Liver (tissue), 9 donors: ENCODE data around the gene ZNF532. TPM values are rescaled to one million over a fixed set of nuclear protein-coding genes. Genes with fewer than 3 reads are reported as not detected.

Experiments used
- DNase-seq: peaks from one replicate; pipeline ENCODE4 v3.0.0-alpha.2; 2017; ENCODE audit warnings: low spot score
- H3K27ac ChIP-seq, 2 donors: one replicate each; pipeline ENCODE4 v1.7.0; 2013; ENCODE audit warnings: inconsistent platforms in 2 of 2, low read length in 2 of 2, control low read depth in 1 of 2, low read depth in 1 of 2, mild to moderate bottlenecking in 1 of 2
- H3K27me3 ChIP-seq, 4 donors: one replicate each; pipeline versions ENCODE4 v1.6.1 to v1.7.0; 2013; ENCODE audit warnings: low read length in 3 of 4, inconsistent platforms in 1 of 4, mild to moderate bottlenecking in 1 of 4, moderate library complexity in 1 of 4; ENCODE audit not compliant: control insufficient read depth in 4 of 4, insufficient read depth in 4 of 4
- H3K36me3 ChIP-seq, 4 donors: one replicate each; pipeline versions ENCODE4 v1.6.1 to v1.7.0; 2013; ENCODE audit warnings: low read length in 3 of 4, mild to moderate bottlenecking in 3 of 4, low read depth in 1 of 4, moderate library complexity in 1 of 4; ENCODE audit not compliant: control insufficient read depth in 4 of 4, insufficient read depth in 3 of 4
- H3K4me1 ChIP-seq, 4 donors: one replicate each; pipeline versions ENCODE4 v1.6.1 to v1.7.0; 2013; ENCODE audit warnings: low read length in 3 of 4, mild to moderate bottlenecking in 3 of 4, moderate library complexity in 1 of 4; ENCODE audit not compliant: control insufficient read depth in 4 of 4, insufficient read depth in 4 of 4
- H3K4me3 ChIP-seq, 3 donors: one replicate each; pipeline versions ENCODE4 v1.6.1 to v1.7.0; 2013; ENCODE audit warnings: low read length in 3 of 3, control low read depth in 1 of 3, low read depth in 1 of 3, mild to moderate bottlenecking in 1 of 3
- H3K9ac ChIP-seq, 2 donors: one replicate each; pipeline ENCODE4 v1.7.0; 2013; ENCODE audit warnings: low read length in 2 of 2, mild to moderate bottlenecking in 2 of 2, moderate library complexity in 2 of 2, control low read depth in 1 of 2, low read depth in 1 of 2
- H3K9me3 ChIP-seq, 4 donors: one replicate each; pipeline versions ENCODE4 v1.6.1 to v1.7.0; 2013; ENCODE audit warnings: low read length in 3 of 4; ENCODE audit not compliant: control insufficient read depth in 4 of 4
- ATF3 ChIP-seq: IDR thresholded peaks from 2 replicates; pipeline ENCODE4 v1.6.1; 2016; ENCODE audit warnings: antibody characterized with exemption
- CTCF ChIP-seq: fragments of 150-350 bp; IDR thresholded peaks from 2 replicates; pipeline ENCODE4 v1.5.1; 2017; ENCODE audit warnings: improper control_type of control experiment, low read depth, low read length; ENCODE audit not compliant: missing input control
- EGR1 ChIP-seq, 2 donors: IDR thresholded peaks; 2 replicates each; pipeline ENCODE4 v1.6.1; 2016 to 2018; ENCODE audit warnings: antibody characterized with exemption in 2 of 2, low read depth in 2 of 2
- FOXA1 ChIP-seq: IDR thresholded peaks from 2 replicates; pipeline ENCODE4 v1.6.1; 2016; ENCODE audit warnings: antibody characterized with exemption
- FOXA2 ChIP-seq: IDR thresholded peaks from 2 replicates; pipeline ENCODE4 v1.6.1; 2016; ENCODE audit warnings: antibody characterized with exemption
- GABPA ChIP-seq, 2 donors: IDR thresholded peaks in 1 of 2; conservative IDR thresholded peaks in 1 of 2; 2 replicates each; pipeline ENCODE4 v1.6.1; 2016; ENCODE audit warnings: antibody characterized with exemption in 2 of 2, mild to moderate bottlenecking in 1 of 2, moderate library complexity in 1 of 2
- HNF4A ChIP-seq, 2 donors: conservative IDR thresholded peaks; 2 replicates each; pipeline ENCODE4 v1.6.1; 2016; ENCODE audit warnings: antibody characterized with exemption in 2 of 2, mild to moderate bottlenecking in 2 of 2
- HNF4G ChIP-seq: IDR thresholded peaks from 2 replicates; pipeline ENCODE4 v1.6.1; 2016; ENCODE audit warnings: antibody characterized with exemption
- JUND ChIP-seq, 2 donors: IDR thresholded peaks; 2 replicates each; pipeline ENCODE4 v1.6.1; 2016; ENCODE audit warnings: antibody characterized with exemption in 2 of 2
- MAX ChIP-seq: IDR thresholded peaks from 2 replicates; pipeline ENCODE4 v1.6.1; 2016; ENCODE audit warnings: antibody characterized with exemption
- NR2F2 ChIP-seq: IDR thresholded peaks from 2 replicates; pipeline ENCODE4 v1.6.1; 2016; ENCODE audit warnings: antibody characterized with exemption
- RAD21 ChIP-seq, 2 donors: IDR thresholded peaks; 2 replicates each; pipeline ENCODE4 v1.6.1; 2016; ENCODE audit warnings: antibody characterized with exemption in 2 of 2, mild to moderate bottlenecking in 2 of 2
- REST ChIP-seq: IDR thresholded peaks from 2 replicates; pipeline ENCODE4 v1.6.1; 2016; ENCODE audit warnings: antibody characterized with exemption, mild to moderate bottlenecking
- RXRA ChIP-seq, 2 donors: IDR thresholded peaks; 2 replicates each; pipeline ENCODE4 v1.6.1; 2017 to 2018; ENCODE audit warnings: antibody characterized with exemption in 2 of 2, mild to moderate bottlenecking in 1 of 2
- SP1 ChIP-seq: IDR thresholded peaks from 2 replicates; pipeline ENCODE4 v1.6.1; 2018; ENCODE audit warnings: antibody characterized with exemption, mild to moderate bottlenecking
- TAF1 ChIP-seq: conservative IDR thresholded peaks from 2 replicates; pipeline ENCODE4 v1.6.1; 2016; ENCODE audit warnings: antibody characterized with exemption, mild to moderate bottlenecking
- YY1 ChIP-seq: IDR thresholded peaks from 2 replicates; pipeline ENCODE4 v1.6.1; 2016; ENCODE audit warnings: antibody characterized with exemption, mild to moderate bottlenecking
- ZBTB33 ChIP-seq: IDR thresholded peaks from 2 replicates; pipeline ENCODE4 v1.6.1; 2016; ENCODE audit warnings: antibody characterized with exemption
- WGBS: extraction: QIAGEN DNeasy Blood & Tissue Kit; methylation state at CpG from one replicate; pipeline ENCODE4 v1.1.7; 2013; 5-methylcytosine and 5-hydroxymethylcytosine counted together
- polyA plus RNA-seq, 2 donors: library from polyadenylated mRNA; stranded (reverse) in 1 of 2; unstranded in 1 of 2; fragments of 200-250 nt in 1 of 2; fragments of >200 nt in 1 of 2; fragmentation: Nextera tagmentation in 1 of 2; extraction: Ambion mirVana in 1 of 2; gene quantifications; one replicate each; pipeline versions ENCODE4 v1.2.1 to v1.2.3, GENCODE V29; 2013 to 2015
- total RNA-seq, 2 donors: library from RNA; depleted of rRNA; stranded (reverse); fragments of >200 nt; gene quantifications; one replicate each; pipeline ENCODE4 v1.2.3, GENCODE V29; 2014
- donor health status: healthy.
- donor health status: healthy.
- donor health status: healthy.
- donor health status: healthy.
- donor health status: healthy.

Gene ZNF532
- total and polyA plus RNA-seq, 4 donors, result 0.68 to 5.6 (median 2.5) TPM

- H3K9ac ChIP-seq, result no peak overlapping the region
- no peak overlapping the region for H3K4me3 ChIP-seq
- H3K27ac ChIP-seq, result no peak overlapping the region
- H3K36me3 ChIP-seq, result no peaks in the 10 kb centered on the region
- no peak for TF ChIP-seq RXRA (IDR thresholded peaks at IDR 0.05)
- no peak for TF ChIP-seq SP1
- peak; percentile 23 for TF ChIP-seq REST
- no peak for TF ChIP-seq EGR1 (IDR thresholded peaks at IDR 0.05; ENCODE audit: low read depth in 2 of 2)
- no peak for DNase-seq
- no peaks in the 10 kb centered on the region for H3K9me3 ChIP-seq
- H3K27me3 ChIP-seq, result no peaks in the 10 kb centered on the region
- no peaks in the 10 kb centered on the region for H3K4me1 ChIP-seq
- 78% methylated on average over 5 of the region's 5 CpGs for WGBS
These were observed 103.1 kb downstream of the ZNF532 start for GRCh38 chr18:58967751-58968254.

- no peak overlapping the region for H3K27ac ChIP-seq
- TF ChIP-seq FOXA2 (no peak), JUND (IDR thresholded peaks at IDR 0.05) (no peak), TAF1 (no peak), ATF3 (no peak), RXRA (IDR thresholded peaks at IDR 0.05) (no peak), REST (no peak), YY1 (no peak), GABPA (IDR thresholded peaks at IDR 0.05 in 1 of 2, conservative IDR thresholded peaks at IDR 0.05 in 1 of 2) (no peak), HNF4A (conservative IDR thresholded peaks at IDR 0.05) (no peak), MAX (no peak), HNF4G (no peak), CTCF (no peak), ZBTB33 (no peak), RAD21 (IDR thresholded peaks at IDR 0.05) (no peak), FOXA1 (no peak), SP1 (no peak), EGR1 (IDR thresholded peaks at IDR 0.05; ENCODE audit: low read depth in 2 of 2) (no peak), NR2F2 (no peak)
These were observed 106.5 kb downstream of the ZNF532 start for GRCh38 chr18:58970943-58971790.

More at GRCh38 chr18:58970943-58971790, 106.5 kb downstream of the ZNF532 start:
- no peak overlapping the region for H3K4me3 ChIP-seq
- no peaks in the 10 kb centered on the region for H3K9me3 ChIP-seq
- H3K27me3 ChIP-seq, result no peaks in the 10 kb centered on the region
- H3K9ac ChIP-seq, result no peak overlapping the region
- no peaks in the 10 kb centered on the region for H3K36me3 ChIP-seq
- no peaks in the 10 kb centered on the region for H3K4me1 ChIP-seq
- WGBS, result 92% methylated on average over 14 of the region's 14 CpGs
- DNase-seq, result no peak
